DND-41 (cell line): ENCODE measurements around the gene PLXNA4.

ENCODE experiments used
- CTCF ChIP-seq: IDR thresholded peaks from 2 replicates; pipeline ENCODE4 v1.5.1; 2012; ENCODE audit warnings: borderline replicate concordance, low read length, moderate library complexity, mild to moderate bottlenecking; ENCODE audit not compliant: poor library complexity, severe bottlenecking; ENCODE audit errors: extremely low read depth
- EZH2 ChIP-seq: IDR thresholded peaks from 3 replicates; pipeline ENCODE4 v1.6.1; 2012; ENCODE audit warnings: borderline replicate concordance, low read depth, mild to moderate bottlenecking, moderate library complexity, low read length, inconsistent platforms; ENCODE audit not compliant: severe bottlenecking

- TF ChIP-seq CTCF, result no peak
- no peak for TF ChIP-seq EZH2
Measured at GRCh38 chr7:132480534-132480933, 95.7 kb downstream of the PLXNA4 start.
